BJ (cell line): ENCODE data around the gene REM1. TPM values are rescaled to one million over a fixed set of nuclear protein-coding genes. Genes with fewer than 3 reads are reported as not detected.

ENCODE experiments used
- CTCF ChIA-PET: fragments of 350-600 bp; formaldehyde crosslinking; extraction: SDS; loops from one replicate; lab custom pipeline; 2021; ENCODE audit warnings: antibody characterized with exemption, inconsistent platforms; lab: Yijun Ruan, JAX
- POLR2A ChIA-PET: fragments of 300-600 bp; sonication (Branson Sonifier 250); formaldehyde crosslinking; extraction: SDS; loops from one replicate; lab custom pipeline; 2021; ENCODE audit warnings: antibody characterized with exemption; lab: Charles Lee
- DNase-seq: peaks from one replicate; pipeline ENCODE4 v3.0.0-alpha.2; 2011; ENCODE audit warnings: low read depth
- H3K27me3 ChIP-seq: 2 replicates; pipeline ENCODE4 v1.6.0; 2011; ENCODE audit warnings: low read length; ENCODE audit not compliant: control insufficient read depth, insufficient read depth
- H3K36me3 ChIP-seq: 2 replicates; pipeline ENCODE4 v1.5.1; 2011; ENCODE audit warnings: low read length; ENCODE audit not compliant: control insufficient read depth, insufficient read depth
- H3K4me3 ChIP-seq: 2 replicates; pipeline ENCODE4 v1.5.1; 2011; ENCODE audit warnings: low read depth, mild to moderate bottlenecking, control low read depth, low read length
- CTCF ChIP-seq: IDR thresholded peaks from 2 replicates; pipeline ENCODE4 v1.5.1; 2011; ENCODE audit warnings: low read depth, mild to moderate bottlenecking, control low read depth, inconsistent platforms, low read length, moderate library complexity; ENCODE audit not compliant: insufficient read depth
- polyA plus RNA-seq: library from polyadenylated mRNA; depleted of rRNA; stranded (reverse); fragments of >200 nt; gene quantifications from 2 replicates; pipeline ENCODE4 v1.2.3, GENCODE V29; 2011

Gene REM1
- polyA plus RNA-seq, 1 experiment: not detected

- Histone ChIP-seq H3K27me3 (peaks cover 2% of the 10 kb centered on the region; the same call in 1 of the 2 replicates), H3K36me3 (no peaks in the 10 kb centered on the region), H3K4me3 (no peak overlapping the region)
- CTCF ChIA-PET: interaction anchor here (0.7 to 7.9 kb wide), 7 partner anchors 9 to 127 kb away, joined by 3 to 60 read pairs (median 5); partner anchors contain the start of genes DEFB124, HM13 and REM1
- TF ChIP-seq CTCF: no peak
- no peak for DNase-seq
- POLR2A ChIA-PET: no interaction called here
Observed at GRCh38 chr20:31485450-31486339, 10.6 kb downstream of the REM1 start.

GRCh38 chr20:31488115-31488514 lies 13.0 kb downstream of the REM1 start:
- no peak for DNase-seq
- POLR2A ChIA-PET: no interaction called here
- TF ChIP-seq CTCF: no peak
- Histone ChIP-seq H3K27me3 (peaks cover 2% of the 10 kb centered on the region; the same call in 1 of the 2 replicates), H3K36me3 (no peaks in the 10 kb centered on the region), H3K4me3 (no peak overlapping the region)
- CTCF ChIA-PET: interaction anchor here (1.2 to 7.9 kb wide), 2 partner anchors 14 to 15 kb away, joined by 4 to 60 read pairs; no protein-coding TSS in a partner anchor

- TF ChIP-seq CTCF: no peak
- Histone ChIP-seq H3K4me3 (no peak overlapping the region), H3K36me3 (no peaks in the 10 kb centered on the region), H3K27me3 (peaks cover 2% of the 10 kb centered on the region; the same call in 1 of the 2 replicates)
- no peak for DNase-seq
- CTCF ChIA-PET: interaction anchor here (0.6 to 7.9 kb wide), 3 partner anchors 8 to 15 kb away, joined by 3 to 60 read pairs (median 4); no protein-coding TSS in a partner anchor
- POLR2A ChIA-PET: no interaction called here
Observed at GRCh38 chr20:31489152-31489551, 14.1 kb downstream of the REM1 start.

GRCh38 chr20:31490752-31491151 lies 15.7 kb downstream of the REM1 start:
- DNase-seq: no peak
- CTCF ChIA-PET: interaction anchor here (1.6 to 7.9 kb wide), 2 partner anchors 12 to 31 kb away, joined by 5 to 60 read pairs; no protein-coding TSS in a partner anchor
- POLR2A ChIA-PET: no interaction called here
- Histone ChIP-seq H3K36me3 (no peaks in the 10 kb centered on the region), H3K4me3 (no peak overlapping the region), H3K27me3 (peaks cover 2% of the 10 kb centered on the region)
- no peak for TF ChIP-seq CTCF

- no peak for DNase-seq
- Histone ChIP-seq H3K4me3 (no peak overlapping the region), H3K36me3 (no peaks in the 10 kb centered on the region), H3K27me3 (peaks cover 6% of the 10 kb centered on the region)
- peak; percentile 53 for TF ChIP-seq CTCF
- CTCF ChIA-PET: interaction anchor here (1.0 kb wide), 1 partner anchor 9 kb away, joined by 3 read pairs; no protein-coding TSS in a partner anchor
- POLR2A ChIA-PET: no interaction called here
Observed at GRCh38 chr20:31494131-31494530, 19.0 kb downstream of the REM1 start.
